Smooth muscle cell (in vitro differentiated cells): ENCODE results near the gene HABP2. TPM values are rescaled to one million over a fixed set of nuclear protein-coding genes. Genes with fewer than 3 reads are reported as not detected.

Experiments
- DNase-seq: peaks from one replicate; lab custom pipeline; 2025; ENCODE audit not compliant: unreplicated experiment; lab: John Stamatoyannopoulos, UW
- H2AFZ ChIP-seq: fragments of 200-600 bp; sonication (generic); 2 replicates; pipeline ENCODE4 v1.6.0; 2016; ENCODE audit warnings: antibody characterized with exemption, low read depth, mild to moderate bottlenecking
- H3F3A ChIP-seq: fragments of 200-600 bp; sonication (generic); 2 replicates; pipeline ENCODE4 v1.6.0; 2017; ENCODE audit warnings: antibody characterized with exemption, low read depth
- H3K27ac ChIP-seq: fragments of 200-600 bp; sonication (generic); 2 replicates; pipeline ENCODE4 v1.5.1; 2016; ENCODE audit warnings: low read depth, mild to moderate bottlenecking
- H3K27me3 ChIP-seq: fragments of 200-600 bp; sonication (generic); 2 replicates; pipeline ENCODE4 v1.6.1; 2016; ENCODE audit warnings: low read depth, mild to moderate bottlenecking
- H3K36me3 ChIP-seq: fragments of 200-600 bp; sonication (generic); 2 replicates; pipeline ENCODE4 v1.5.1; 2016; ENCODE audit warnings: low read depth
- H3K4me1 ChIP-seq: fragments of 200-600 bp; sonication (generic); 2 replicates; pipeline ENCODE4 v1.5.1; 2016; ENCODE audit warnings: low read depth
- H3K4me2 ChIP-seq: fragments of 200-600 bp; sonication (generic); 2 replicates; pipeline ENCODE4 v1.6.0; 2016; ENCODE audit warnings: mild to moderate bottlenecking
- H3K4me3 ChIP-seq: fragments of 200-600 bp; sonication (generic); 2 replicates; pipeline ENCODE4 v1.5.1; 2016; ENCODE audit warnings: mild to moderate bottlenecking
- H3K79me2 ChIP-seq: fragments of 200-600 bp; sonication (generic); 2 replicates; pipeline ENCODE4 v1.6.0; 2016; ENCODE audit warnings: low read depth, mild to moderate bottlenecking
- H3K9ac ChIP-seq: fragments of 200-600 bp; sonication (generic); 2 replicates; pipeline ENCODE4 v1.6.0; 2016; ENCODE audit warnings: low read depth
- H3K9me3 ChIP-seq: fragments of 200-600 bp; sonication (generic); replicated peaks from 2 replicates; pipeline ENCODE4 v1.5.1; 2016; ENCODE audit warnings: low read depth
- H4K20me1 ChIP-seq: fragments of 200-600 bp; sonication (generic); 2 replicates; pipeline ENCODE4 v1.6.0; 2016; ENCODE audit warnings: low read depth
- WGBS: methylation state at CpG from one replicate; pipeline ENCODE4 v1.1.7; 2016; ENCODE audit warnings: low lambda C conversion rate; 5-methylcytosine and 5-hydroxymethylcytosine counted together
- polyA plus RNA-seq: library from polyadenylated mRNA; unstranded; fragments of >200 nt; fragmentation: Nextera tagmentation; extraction: Ambion mirVana; gene quantifications from 2 replicates; pipeline ENCODE4 v1.2.1, GENCODE V29; 2016
- total RNA-seq: library from RNA; depleted of rRNA; stranded (reverse); fragments of >200 nt; gene quantifications from 2 replicates; pipeline ENCODE4 v1.2.3, GENCODE V29; 2014
- TF ChIP-seq, protein P1 (sequence below): fragments of 200-600 bp; sonication (generic); IDR thresholded peaks from 2 replicates; pipeline ENCODE4 v1.5.1; 2017; ENCODE audit warnings: borderline replicate concordance, mild to moderate bottlenecking, antibody characterized with exemption; ENCODE audit not compliant: insufficient read depth, poor library complexity, severe bottlenecking

Gene HABP2
- total and polyA plus RNA-seq, 2 experiments from 2014 or later = 0.05 TPM; not detected in 1

DNA sequence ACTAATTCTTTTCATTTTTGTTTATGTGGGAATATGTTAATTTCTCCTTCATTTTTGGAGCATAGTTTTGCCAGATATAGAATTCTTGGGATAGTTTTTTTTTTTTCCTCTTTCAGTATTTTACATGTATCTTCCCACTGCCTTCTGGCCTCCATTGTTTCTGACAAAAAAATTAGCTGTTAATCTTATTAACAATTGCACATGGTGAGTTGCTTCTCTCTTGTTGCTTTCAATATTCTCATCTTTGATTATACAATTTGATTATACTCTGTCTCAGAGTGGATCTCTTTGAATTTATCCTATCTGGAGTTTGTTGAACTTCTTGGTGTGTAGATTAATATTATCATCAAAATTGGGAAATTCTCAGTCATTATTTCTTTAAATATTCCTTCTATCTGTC lies 41.4 kb upstream of the HABP2 start:
- H3K4me1 ChIP-seq = no peaks in the 10 kb centered on the region
- TF ChIP-seq, protein P1, sequence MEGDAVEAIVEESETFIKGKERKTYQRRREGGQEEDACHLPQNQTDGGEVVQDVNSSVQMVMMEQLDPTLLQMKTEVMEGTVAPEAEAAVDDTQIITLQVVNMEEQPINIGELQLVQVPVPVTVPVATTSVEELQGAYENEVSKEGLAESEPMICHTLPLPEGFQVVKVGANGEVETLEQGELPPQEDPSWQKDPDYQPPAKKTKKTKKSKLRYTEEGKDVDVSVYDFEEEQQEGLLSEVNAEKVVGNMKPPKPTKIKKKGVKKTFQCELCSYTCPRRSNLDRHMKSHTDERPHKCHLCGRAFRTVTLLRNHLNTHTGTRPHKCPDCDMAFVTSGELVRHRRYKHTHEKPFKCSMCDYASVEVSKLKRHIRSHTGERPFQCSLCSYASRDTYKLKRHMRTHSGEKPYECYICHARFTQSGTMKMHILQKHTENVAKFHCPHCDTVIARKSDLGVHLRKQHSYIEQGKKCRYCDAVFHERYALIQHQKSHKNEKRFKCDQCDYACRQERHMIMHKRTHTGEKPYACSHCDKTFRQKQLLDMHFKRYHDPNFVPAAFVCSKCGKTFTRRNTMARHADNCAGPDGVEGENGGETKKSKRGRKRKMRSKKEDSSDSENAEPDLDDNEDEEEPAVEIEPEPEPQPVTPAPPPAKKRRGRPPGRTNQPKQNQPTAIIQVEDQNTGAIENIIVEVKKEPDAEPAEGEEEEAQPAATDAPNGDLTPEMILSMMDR = no peak
- no peak for DNase-seq

GRCh38 chr10:113515161-113515560 lies 37.7 kb upstream of the HABP2 start:
- H3K4me2 ChIP-seq = no peak overlapping the region
- no peaks in the 10 kb centered on the region for H4K20me1 ChIP-seq
- H3K9ac ChIP-seq = no peak overlapping the region
- no peaks in the 10 kb centered on the region for H3K36me3 ChIP-seq
- no peak overlapping the region for H3K4me3 ChIP-seq
- H3K79me2 ChIP-seq = no peaks in the 10 kb centered on the region
- TF ChIP-seq, protein P1 = no peak
- H3K9me3 ChIP-seq = peaks cover 3% of the 10 kb centered on the region
- DNase-seq = no peak
- no peak overlapping the region for H2AFZ ChIP-seq
- no peaks in the 10 kb centered on the region for H3F3A ChIP-seq
- WGBS = 79% methylated on average over 6 of the region's 6 CpGs
- H3K27me3 ChIP-seq = no peaks in the 10 kb centered on the region
- no peak overlapping the region for H3K27ac ChIP-seq
- H3K4me1 ChIP-seq = no peaks in the 10 kb centered on the region

More for the DNA sequence above, 41.4 kb upstream of the HABP2 start:
- Histone ChIP-seq H3K4me2 (no peak overlapping the region), H3K27me3 (no peaks in the 10 kb centered on the region), H2AFZ (no peak overlapping the region), H3K4me3 (no peak overlapping the region), H3F3A (no peaks in the 10 kb centered on the region), H3K9me3 (peaks cover 3% of the 10 kb centered on the region), H3K9ac (no peak overlapping the region), H3K27ac (no peak overlapping the region), H3K79me2 (no peaks in the 10 kb centered on the region), H3K36me3 (no peaks in the 10 kb centered on the region), H4K20me1 (no peaks in the 10 kb centered on the region)

DNA sequence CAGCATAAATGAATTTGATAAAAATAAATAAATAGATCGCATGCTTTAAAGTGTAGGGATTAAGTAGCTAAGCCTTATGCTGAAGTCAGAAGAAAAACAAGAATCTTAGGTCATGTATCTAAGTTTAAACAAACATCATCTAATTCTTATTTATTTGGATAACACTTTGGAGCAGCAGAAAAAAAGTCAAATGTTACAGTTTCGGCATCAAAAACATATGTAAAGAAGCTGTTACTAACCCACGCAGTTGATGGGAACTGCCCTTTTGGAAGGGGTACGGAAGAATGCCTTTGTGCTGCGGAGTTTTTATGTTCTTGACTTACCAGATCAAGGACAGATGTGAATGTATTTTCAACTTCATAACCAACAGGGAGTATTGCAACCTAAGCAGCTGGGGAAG lies 37.3 kb upstream of the HABP2 start:
- Histone ChIP-seq H2AFZ (no peak overlapping the region), H4K20me1 (no peaks in the 10 kb centered on the region), H3K79me2 (no peaks in the 10 kb centered on the region), H3K4me3 (no peak overlapping the region), H3K4me2 (no peak overlapping the region), H3K4me1 (no peaks in the 10 kb centered on the region), H3K27me3 (no peaks in the 10 kb centered on the region), H3F3A (no peaks in the 10 kb centered on the region), H3K27ac (no peak overlapping the region), H3K9ac (no peak overlapping the region), H3K9me3 (peaks cover 3% of the 10 kb centered on the region), H3K36me3 (no peaks in the 10 kb centered on the region)
- 80% methylated on average over 5 of the region's 5 CpGs for WGBS
- TF ChIP-seq, protein P1 = no peak
- DNase-seq = no peak

DNA sequence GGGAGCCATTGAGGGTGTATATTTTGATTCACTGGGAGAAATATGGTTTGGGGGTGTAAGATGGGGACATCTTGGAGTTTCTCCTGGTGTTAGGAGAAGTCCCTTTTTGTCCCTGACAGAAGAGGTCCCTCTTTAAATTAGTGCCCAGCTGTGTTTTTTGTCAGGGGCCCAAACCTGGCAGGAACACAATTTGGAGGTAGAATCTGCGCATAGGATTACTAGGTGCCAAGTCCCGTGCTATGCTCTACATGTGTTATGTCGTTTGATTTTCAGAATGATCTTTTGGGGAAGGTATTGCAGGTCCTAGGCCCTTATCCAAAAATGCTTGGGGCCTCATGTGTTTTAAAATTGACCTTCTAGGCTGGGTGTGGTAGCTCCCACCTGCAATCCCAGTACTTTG lies 36.8 kb upstream of the HABP2 start:
- H3K4me1 ChIP-seq = no peaks in the 10 kb centered on the region
- no peaks in the 10 kb centered on the region for H3K27me3 ChIP-seq
- H3K27ac ChIP-seq = no peak overlapping the region
- H3K79me2 ChIP-seq = no peaks in the 10 kb centered on the region
- H3K4me2 ChIP-seq = no peak overlapping the region
- no peak overlapping the region for H2AFZ ChIP-seq
- no peak overlapping the region for H3K9ac ChIP-seq
- H3K9me3 ChIP-seq = peaks cover 3% of the 10 kb centered on the region
- 93% methylated on average over 3 of the region's 3 CpGs for WGBS
- no peaks in the 10 kb centered on the region for H3F3A ChIP-seq
- no peak for DNase-seq
- no peak overlapping the region for H3K4me3 ChIP-seq
- no peaks in the 10 kb centered on the region for H4K20me1 ChIP-seq
- TF ChIP-seq, protein P1 = no peak
- no peaks in the 10 kb centered on the region for H3K36me3 ChIP-seq
